GM12878 (cell line): Measurements from ENCODE around the gene PUS10. TPM values are rescaled to one million over a fixed set of nuclear protein-coding genes. Genes with fewer than 3 reads are reported as not detected.
A peak's percentile ranks its signal among the peaks of the same experiment; 100 is the strongest.

Experiments
- ATAC-seq: fragments of 200-7000 bp; cut with Tn5 transposase; 3 replicates; pipeline ENCODE4 v1.9.1; 2020; ENCODE audit warnings: mild to moderate bottlenecking, moderate library complexity
- BruUV-seq: library from RNA; stranded (reverse); fragments of 400-500 nt; replicated peaks from 2 replicates; lab custom pipeline; 2021; lab: Mats Ljungman, UMichigan
- CTCF ChIA-PET: fragments of 300-600 bp; sonication (Branson Sonifier 250); formaldehyde crosslinking; extraction: SDS; loops from one replicate; lab custom pipeline; 2021; ENCODE audit warnings: inconsistent platforms; lab: Yijun Ruan, JAX
- POLR2A ChIA-PET: fragments of 350-600 bp; formaldehyde crosslinking; extraction: SDS; loops from one replicate; lab custom pipeline; 2021; ENCODE audit warnings: inconsistent platforms; lab: Charles Lee
- RAD21 ChIA-PET: fragments of 300-600 bp; sonication (Branson Sonifier 250); formaldehyde crosslinking; loops from one replicate; lab custom pipeline; 2023; ENCODE audit warnings: antibody characterized with exemption; ENCODE audit not compliant: unreplicated experiment; lab: Charles Lee
- SMC1A ChIA-PET: fragments of 300-600 bp; sonication (Branson Sonifier 250); formaldehyde crosslinking; loops from one replicate; lab custom pipeline; 2023; ENCODE audit not compliant: unreplicated experiment, uncharacterized antibody; lab: Charles Lee
- DNase-seq: peaks from one replicate; pipeline ENCODE4 v3.0.0-alpha.2; 2011; ENCODE audit warnings: low read depth, low spot score
- FAIRE-seq: peaks from 3 replicates; lab custom pipeline; 2011; peaks lifted over from hg19 to GRCh38; lab: Jason Lieb, UNC
- H2AFZ ChIP-seq: 2 replicates; pipeline ENCODE4 v1.6.0; 2011; ENCODE audit warnings: low read depth, low read length, control low read depth; ENCODE audit not compliant: control insufficient read depth
- H3K27ac ChIP-seq: 2 replicates; pipeline ENCODE4 v1.5.1; 2011; ENCODE audit warnings: control low read depth; ENCODE audit not compliant: control insufficient read depth, insufficient read depth
- H3K27me3 ChIP-seq, 2 experiments: replicated peaks in 1 of 2; 2 replicates each; pipeline versions ENCODE4 v1.6.0 to v1.6.1; 2011; ENCODE audit warnings: low read length in 1 of 2; ENCODE audit not compliant: control insufficient read depth in 2 of 2, insufficient read depth in 2 of 2
- H3K36me3 ChIP-seq, 2 experiments: 2 replicates each; pipeline ENCODE4 v1.5.1; 2011; ENCODE audit warnings: low read length in 1 of 2; ENCODE audit not compliant: control insufficient read depth in 2 of 2, insufficient read depth in 2 of 2
- H3K4me1 ChIP-seq: 2 replicates; pipeline ENCODE4 v1.6.1; 2011; ENCODE audit warnings: mild to moderate bottlenecking, low read length, moderate library complexity, mixed read lengths; ENCODE audit not compliant: control insufficient read depth, insufficient read depth
- H3K4me2 ChIP-seq: 2 replicates; pipeline ENCODE4 v1.6.0; 2011; ENCODE audit warnings: control low read depth; ENCODE audit not compliant: control insufficient read depth, insufficient read depth
- H3K4me3 ChIP-seq: fragments of 200-600 bp; sonication (generic); 2 replicates; pipeline ENCODE4 v1.5.1; 2016
- H3K79me2 ChIP-seq: 2 replicates; pipeline ENCODE4 v1.6.0; 2011; ENCODE audit warnings: low read length; ENCODE audit not compliant: control insufficient read depth, insufficient read depth
- H3K9ac ChIP-seq: 2 replicates; pipeline ENCODE4 v1.8.0; 2011; ENCODE audit warnings: low read length, control low read depth, mixed read lengths; ENCODE audit not compliant: control insufficient read depth, insufficient read depth
- H3K9me3 ChIP-seq: replicated peaks from 3 replicates; pipeline ENCODE4 v1.5.1; 2011; ENCODE audit warnings: mild to moderate bottlenecking, low read length; ENCODE audit not compliant: control insufficient read depth, insufficient read depth
- H4K20me1 ChIP-seq: 2 replicates; pipeline ENCODE4 v1.6.0; 2011; ENCODE audit not compliant: control insufficient read depth, insufficient read depth
- EED ChIP-seq: sonication (generic); IDR thresholded peaks from 2 replicates; pipeline ENCODE4 v1.6.1; 2016; ENCODE audit warnings: antibody characterized with exemption, low read depth
- EGR1 ChIP-seq, 2 experiments: IDR thresholded peaks; 1 replicate in 1 of 2; 2 replicates in 1 of 2; pipeline ENCODE4 v1.6.1; 2011 to 2012; ENCODE audit warnings: low read depth in 2 of 2, low read length in 2 of 2, borderline replicate concordance in 1 of 2, mild to moderate bottlenecking in 1 of 2, moderate library complexity in 1 of 2
- ESRRA ChIP-seq: IDR thresholded peaks from 2 replicates; pipeline ENCODE4 v1.6.1; 2012; ENCODE audit warnings: mild to moderate bottlenecking, low read length, improper control_type of control experiment
- GABPA ChIP-seq: IDR thresholded peaks from 2 replicates; pipeline ENCODE4 v1.6.1; 2014; ENCODE audit warnings: antibody characterized with exemption, low read depth, mild to moderate bottlenecking, inconsistent platforms
- HDAC2 ChIP-seq: fragments of 200-600 bp; sonication (generic); IDR thresholded peaks from 2 replicates; pipeline ENCODE4 v1.6.1; 2017
- JUNB ChIP-seq: IDR thresholded peaks from 2 replicates; pipeline ENCODE4 v1.6.1; 2016; ENCODE audit warnings: antibody characterized with exemption, mild to moderate bottlenecking
- MXI1 ChIP-seq: fragments of 150-350 bp; IDR thresholded peaks from 2 replicates; pipeline ENCODE4 v1.6.1; 2011; ENCODE audit warnings: low read depth, mild to moderate bottlenecking, inconsistent platforms, low read length, improper control_type of control experiment
- NFYB ChIP-seq: IDR thresholded peaks from 2 replicates; pipeline ENCODE4 v1.6.1; 2011; ENCODE audit warnings: low read depth, mild to moderate bottlenecking, low read length, improper control_type of control experiment, moderate library complexity; ENCODE audit not compliant: insufficient read depth
- NR2C1 ChIP-seq: fragments of 450-650 bp; IDR thresholded peaks from 2 replicates; pipeline ENCODE4 v1.6.1; 2017; ENCODE audit warnings: antibody characterized with exemption, mild to moderate bottlenecking, moderate library complexity
- NR2F1 ChIP-seq: fragments of 450-650 bp; conservative IDR thresholded peaks from 2 replicates; pipeline ENCODE4 v1.6.1; 2017; ENCODE audit warnings: mild to moderate bottlenecking
- NRF1 ChIP-seq: conservative IDR thresholded peaks from 2 replicates; pipeline ENCODE4 v1.6.1; 2011; ENCODE audit warnings: mild to moderate bottlenecking, low read depth, low read length, improper control_type of control experiment
- PML ChIP-seq: IDR thresholded peaks from 2 replicates; pipeline ENCODE4 v1.6.1; 2012; ENCODE audit warnings: low read length, inconsistent platforms
- PRDM15 ChIP-seq: fragments of 450-650 bp; formaldehyde crosslinking; IDR thresholded peaks from 2 replicates; pipeline ENCODE4 v1.4.0; 2020; ENCODE audit warnings: mild to moderate bottlenecking, moderate library complexity
- RUNX3 ChIP-seq: IDR thresholded peaks from 2 replicates; pipeline ENCODE4 v1.6.1; 2012; ENCODE audit warnings: low read length, inconsistent platforms
- SMAD1 ChIP-seq: fragments of 450-650 bp; IDR thresholded peaks from 2 replicates; pipeline ENCODE4 v1.6.1; 2018; ENCODE audit warnings: mild to moderate bottlenecking, low read depth; ENCODE audit not compliant: partially characterized antibody
- SPI1 ChIP-seq: IDR thresholded peaks from 2 replicates; pipeline ENCODE4 v1.6.1; 2011; ENCODE audit warnings: low read depth, mild to moderate bottlenecking, low read length, moderate library complexity, borderline replicate concordance; ENCODE audit not compliant: insufficient read depth
- SREBF1 ChIP-seq: IDR thresholded peaks from 2 replicates; pipeline ENCODE4 v1.6.1; 2012; ENCODE audit warnings: mild to moderate bottlenecking, low read length
- ZNF217 ChIP-seq: fragments of 450-650 bp; IDR thresholded peaks from 2 replicates; pipeline ENCODE4 v1.6.1; 2017; ENCODE audit warnings: antibody characterized with exemption, mild to moderate bottlenecking
- WGBS: methylation state at CpG from one replicate; pipeline ENCODE4 v1.1.6; 2016; ENCODE audit warnings: low lambda C conversion rate; ENCODE audit not compliant: insufficient replicate concordance, insufficient coverage; ENCODE audit errors: missing lambda C conversion rate; 5-methylcytosine and 5-hydroxymethylcytosine counted together
- in situ Hi-C: fragments of 300-500 bp; cut with MboI; formaldehyde crosslinking; loops from 9 replicates; pipeline ENCODE4 v1.14.3; 2018; ENCODE audit warnings: mixed read lengths
- intact Hi-C: fragments of 100-400 bp; cut with micrococcal nuclease; formaldehyde crosslinking; loops from one replicate; pipeline ENCODE4 v1.14.2; 2022; ENCODE audit not compliant: unreplicated experiment
- polyA plus RNA-seq, 11 experiments: library from polyadenylated mRNA; depleted of rRNA in 4 of 11; unstranded in 6 of 11; stranded (reverse) in 5 of 11; fragments of >200 nt; fragmentation: Nextera tagmentation in 4 of 11; fragmentation: Illumina TruSeq in 1 of 11; extraction: Ambion mirVana in 4 of 11; extraction: Trizol in 1 of 11; gene quantifications; 1 replicate in 1 of 11; 2 replicates in 10 of 11; pipeline versions ENCODE4 v1.2.1 to v1.2.3, GENCODE V29; 2011 to 2016; ENCODE audit warnings: inconsistent platforms in 2 of 11, missing spikeins in 2 of 11, low read depth in 1 of 11
- total RNA-seq, 4 experiments: library from RNA; depleted of rRNA in 3 of 4; stranded (reverse); fragments of >200 nt in 3 of 4; fragmentation: Illumina TruSeq in 1 of 4; extraction: Trizol in 1 of 4; gene quantifications; 2 replicates each; pipeline versions ENCODE4 v1.2.1 to v1.2.3, GENCODE V29; 2013 to 2021

PUS10 gene
- total and polyA plus RNA-seq, 10 of the 15 experiments (the other 5 are each of a cell fraction or from before 2014, with no cell fraction given), result 9.1 to 17.0 (median 13.0) TPM

GRCh38 chr2:60979231-60979630 is 38.8 kb downstream of the PUS10 start:
- Histone ChIP-seq H3K27me3 (no peaks in the 10 kb centered on the region), H3K4me3 (no peak overlapping the region), H2AFZ (no peak overlapping the region), H3K4me2 (no peak overlapping the region; the same call in 1 of the 2 replicates), H3K4me1 (peaks cover 50% of the 10 kb centered on the region), H3K79me2 (no peaks in the 10 kb centered on the region), H3K27ac (0 out of 2 replicates have a peak overlapping the region, but pooled peaks have one; percentile 0), H3K9ac (no peak overlapping the region), H4K20me1 (no peaks in the 10 kb centered on the region), H3K36me3 (no peaks in the 10 kb centered on the region), H3K9me3 (peaks cover 3% of the 10 kb centered on the region; the same call in 1 of the 3 replicates)
- TF ChIP-seq SREBF1 (no peak), NFYB (no peak), EGR1 (IDR thresholded peaks at IDR 0.05; ENCODE audit: borderline replicate concordance in 1 of 2, low read depth in 2 of 2, low read length in 2 of 2) (no peak), NR2C1 (no peak), GABPA (no peak), NRF1 (no peak), NR2F1 (no peak), ZNF217 (no peak), SPI1 (peak; percentile 37; the same call in 1 of the 2 replicates), JUNB (no peak), MXI1 (no peak), HDAC2 (no peak), PRDM15 (CRISPR knock-in tag) (no peak), RUNX3 (0 out of 2 replicates have a peak, but pooled peaks have one; percentile 16), SMAD1 (no peak), EED (0 out of 2 replicates have a peak, but pooled peaks have one; percentile 34), PML (no peak), ESRRA (no peak)
- ChIA-PET SMC1A (interaction anchor here (1.1 kb wide), 1 partner anchor 8 kb away, joined by 4 read pairs; no protein-coding TSS in a partner anchor), CTCF (no interaction called here), POLR2A (no interaction called here), RAD21 (no interaction called here)
- no peak for FAIRE-seq
- no TSS peak for BruUV-seq
- no peak for DNase-seq
- ATAC-seq, result no peak
- intact Hi-C loops, result no loop called here
- WGBS, result 61% methylated on average over 4 of the region's 4 CpGs
- in situ Hi-C loops, result no loop called here
